Heart left ventricle (tissue), 16 donors: Measurements from ENCODE around the gene CERKL. TPM values are rescaled to one million over a fixed set of nuclear protein-coding genes. Genes with fewer than 3 reads are reported as not detected.

Experiments
- ATAC-seq, 4 donors: fragments of 200-7000 bp; cut with Tn5 transposase; one replicate each; pipeline ENCODE4 v1.9.1; 2020 to 2022; ENCODE audit warnings: moderate library complexity in 4 of 4, mild to moderate bottlenecking in 3 of 4, moderate number of reproducible peaks in 1 of 4
- DNase-seq, 5 donors: peaks; one replicate each; pipeline ENCODE4 v3.0.0-alpha.2; 2020
- H3K27ac ChIP-seq, 12 donors: fragments of 200-600 bp; sonication (generic) in 4 of 12; one replicate each; pipeline versions ENCODE4 v1.5.0 to v1.8.0; 2016 to 2022; ENCODE audit warnings: mild to moderate bottlenecking in 2 of 12
- H3K27me3 ChIP-seq, 9 donors: fragments of 200-600 bp; sonication (generic) in 2 of 9; one replicate each; pipeline versions ENCODE4 v1.5.1 to v1.8.0; 2016 to 2022; ENCODE audit warnings: mild to moderate bottlenecking in 3 of 9
- H3K36me3 ChIP-seq, 9 donors: fragments of 200-600 bp; sonication (generic) in 2 of 9; one replicate each; pipeline versions ENCODE4 v1.5.0 to v1.8.0; 2018 to 2022; ENCODE audit warnings: mild to moderate bottlenecking in 2 of 9
- H3K4me1 ChIP-seq, 12 donors: fragments of 200-600 bp; sonication (generic) in 4 of 12; one replicate each; pipeline versions ENCODE4 v1.5.0 to v1.8.0; 2016 to 2022; ENCODE audit warnings: mild to moderate bottlenecking in 3 of 12
- H3K4me3 ChIP-seq, 12 donors: fragments of 200-600 bp; sonication (generic) in 4 of 12; one replicate each; pipeline versions ENCODE4 v1.5.0 to v1.8.0; 2017 to 2022; ENCODE audit warnings: mild to moderate bottlenecking in 9 of 12, moderate library complexity in 4 of 12
- H3K9me3 ChIP-seq, 12 donors: fragments of 200-600 bp; sonication (generic) in 4 of 12; one replicate each; pipeline versions ENCODE4 v1.5.0 to v1.8.0; 2016 to 2022; ENCODE audit warnings: mild to moderate bottlenecking in 1 of 12
- POLR2A ChIP-seq, 2 donors: fragments of 450-650 bp; IDR thresholded peaks; one replicate each; pipeline ENCODE4 v1.6.1; 2017; ENCODE audit warnings: antibody characterized with exemption in 2 of 2, mild to moderate bottlenecking in 2 of 2, moderate library complexity in 2 of 2
- WGBS, 4 donors: extraction: QIAGEN DNeasy Blood & Tissue Kit in 2 of 4; methylation state at CpG; one replicate each; pipeline versions ENCODE4 v1.1.5 to v1.1.7; 2013 to 2018; 5-methylcytosine and 5-hydroxymethylcytosine counted together
- intact Hi-C, 10 donors: fragments of 100-400 bp; cut with DNase I; formaldehyde crosslinking; loops; one replicate each; pipeline versions ENCODE4 v1.11.1 to v1.14.2; 2022
- polyA plus RNA-seq, 2 donors: library from polyadenylated mRNA; stranded (reverse); fragments of 200-250 nt; gene quantifications; one replicate each; pipeline ENCODE4 v1.2.3, GENCODE V29; 2013
- total RNA-seq, 9 donors: library from RNA; depleted of rRNA in 2 of 9; stranded (reverse); fragments of >200 nt in 2 of 9; fragmentation: NEBNext Ultra II Directional in 3 of 9; extraction: Animal tissue kit (Norgen Biotek cat#: 25700) in 3 of 9; gene quantifications; one replicate each; pipeline versions ENCODE4 v1.1.0 to v1.2.4, GENCODE V29; 2016 to 2023
- TF ChIP-seq, protein P1 (sequence below), 12 donors: fragments of 200-600 bp; sonication (generic) in 4 of 12; IDR thresholded peaks; one replicate each; pipeline versions ENCODE4 v1.5.0 to v1.8.0; 2018 to 2022; ENCODE audit warnings: antibody characterized with exemption in 12 of 12, mild to moderate bottlenecking in 5 of 12
- donor health status: ischemic (EF 13 %, LVEDD 7.1; RV severe dilation, severe dysfunction).
- donor health status: healthy with polysubstance abuse.
- donor health status: DM: no; HTN: yes; CAD: no.
- donor health status: DM: no; HTN: no; CAD: no.
- donor health status: ischemic (EF 25% LVEDD 6.9; RV normal size, moderate dysfunction).
- donor health status: ischemic (EF 25% LVEDD 5.7; RV mildly dilated, moderate dysfunction).
- donor health status: healthy.
- donor health status: DM: yes; HTN: yes; CAD: no.
- donor health status: ischemic (EF 35%, LVEDD 5.7; RV mildly dilated, moderate dysfunction).
- donor health status: nonischemic (EF 11% LVEDD 7.7; RV severe dilation, severe dysfunction).
- donor health status: DM: yes; HTN: yes; CAD: no.
- donor health status: PGD.
- donor health status: ischemic (EF 29% LVEDD 5.4; RV normal size, mild dysfunction).
- donor health status: nonischemic (EF 23%, LVEDD 6.1; RV moderate dilation, normal function).

CERKL gene
- total and polyA plus RNA-seq, 11 donors, result not detected

DNA sequence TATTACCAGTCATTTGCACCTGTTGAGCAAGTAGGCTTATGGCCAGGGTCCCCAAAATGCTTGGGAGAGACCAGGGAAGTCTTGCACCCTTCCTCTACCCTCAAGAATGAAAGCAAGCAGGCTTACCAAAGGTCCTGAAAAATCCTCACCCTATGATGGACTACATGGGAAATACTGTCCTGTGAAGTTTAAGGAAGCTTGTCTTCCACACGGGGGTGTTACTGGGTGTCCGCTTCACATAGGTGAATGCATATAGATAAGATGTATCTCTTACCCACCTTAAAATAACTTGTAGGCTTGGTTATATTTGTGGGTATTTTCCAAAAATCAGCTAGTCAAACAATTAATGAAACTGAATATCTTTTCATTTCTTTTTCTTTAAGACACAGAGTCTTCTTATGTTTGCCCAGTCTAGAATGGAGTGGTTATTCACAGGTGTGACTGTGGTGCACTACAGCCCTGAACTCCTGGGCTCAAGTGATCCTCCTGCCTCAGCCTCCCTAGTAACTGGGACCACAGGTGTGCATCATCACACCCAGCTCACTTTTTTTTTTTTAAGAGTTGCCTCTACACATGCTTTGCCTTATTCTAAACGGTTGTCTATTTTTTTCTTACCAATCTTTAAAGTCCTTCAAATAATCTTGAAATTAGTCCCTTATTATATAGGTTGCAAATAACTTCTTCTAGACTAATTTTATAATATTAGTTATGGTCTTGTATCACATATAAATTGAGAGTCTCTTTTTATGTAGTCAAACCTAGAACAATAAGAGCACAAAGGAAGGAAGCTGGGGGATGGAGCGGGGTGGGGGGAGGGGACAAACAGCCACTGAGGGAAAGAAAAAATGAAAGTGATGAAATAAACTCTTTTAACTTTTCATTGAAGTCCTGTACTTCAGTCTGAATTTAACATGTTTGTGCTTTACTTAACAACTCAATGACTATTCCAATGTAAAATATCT lies 49.0 kb downstream of the CERKL start:
- 75 to 80% (median 77%) methylated on average over 4 of the region's 4 CpGs for WGBS, 4 donors
- TF ChIP-seq, protein P1, sequence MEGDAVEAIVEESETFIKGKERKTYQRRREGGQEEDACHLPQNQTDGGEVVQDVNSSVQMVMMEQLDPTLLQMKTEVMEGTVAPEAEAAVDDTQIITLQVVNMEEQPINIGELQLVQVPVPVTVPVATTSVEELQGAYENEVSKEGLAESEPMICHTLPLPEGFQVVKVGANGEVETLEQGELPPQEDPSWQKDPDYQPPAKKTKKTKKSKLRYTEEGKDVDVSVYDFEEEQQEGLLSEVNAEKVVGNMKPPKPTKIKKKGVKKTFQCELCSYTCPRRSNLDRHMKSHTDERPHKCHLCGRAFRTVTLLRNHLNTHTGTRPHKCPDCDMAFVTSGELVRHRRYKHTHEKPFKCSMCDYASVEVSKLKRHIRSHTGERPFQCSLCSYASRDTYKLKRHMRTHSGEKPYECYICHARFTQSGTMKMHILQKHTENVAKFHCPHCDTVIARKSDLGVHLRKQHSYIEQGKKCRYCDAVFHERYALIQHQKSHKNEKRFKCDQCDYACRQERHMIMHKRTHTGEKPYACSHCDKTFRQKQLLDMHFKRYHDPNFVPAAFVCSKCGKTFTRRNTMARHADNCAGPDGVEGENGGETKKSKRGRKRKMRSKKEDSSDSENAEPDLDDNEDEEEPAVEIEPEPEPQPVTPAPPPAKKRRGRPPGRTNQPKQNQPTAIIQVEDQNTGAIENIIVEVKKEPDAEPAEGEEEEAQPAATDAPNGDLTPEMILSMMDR (IDR thresholded peaks at IDR 0.05), result no peak
- TF ChIP-seq POLR2A (IDR thresholded peaks at IDR 0.05), result no peak
- H3K9me3 ChIP-seq, result peaks cover 0 to 11% (median 0%) of the 10 kb centered on the region in 12 donors
- peaks cover 0 to 5% (median 0%) of the 10 kb centered on the region in 12 donors for H3K4me1 ChIP-seq
- DNase-seq (no peak), ATAC-seq (no peak)
- no peak overlapping the region for H3K27ac ChIP-seq
- intact Hi-C loops, result no loop called here
- no peaks in the 10 kb centered on the region for H3K36me3 ChIP-seq
- H3K4me3 ChIP-seq, result no peak overlapping the region
- peaks cover 0 to 4% (median 0%) of the 10 kb centered on the region in 9 donors for H3K27me3 ChIP-seq

DNA sequence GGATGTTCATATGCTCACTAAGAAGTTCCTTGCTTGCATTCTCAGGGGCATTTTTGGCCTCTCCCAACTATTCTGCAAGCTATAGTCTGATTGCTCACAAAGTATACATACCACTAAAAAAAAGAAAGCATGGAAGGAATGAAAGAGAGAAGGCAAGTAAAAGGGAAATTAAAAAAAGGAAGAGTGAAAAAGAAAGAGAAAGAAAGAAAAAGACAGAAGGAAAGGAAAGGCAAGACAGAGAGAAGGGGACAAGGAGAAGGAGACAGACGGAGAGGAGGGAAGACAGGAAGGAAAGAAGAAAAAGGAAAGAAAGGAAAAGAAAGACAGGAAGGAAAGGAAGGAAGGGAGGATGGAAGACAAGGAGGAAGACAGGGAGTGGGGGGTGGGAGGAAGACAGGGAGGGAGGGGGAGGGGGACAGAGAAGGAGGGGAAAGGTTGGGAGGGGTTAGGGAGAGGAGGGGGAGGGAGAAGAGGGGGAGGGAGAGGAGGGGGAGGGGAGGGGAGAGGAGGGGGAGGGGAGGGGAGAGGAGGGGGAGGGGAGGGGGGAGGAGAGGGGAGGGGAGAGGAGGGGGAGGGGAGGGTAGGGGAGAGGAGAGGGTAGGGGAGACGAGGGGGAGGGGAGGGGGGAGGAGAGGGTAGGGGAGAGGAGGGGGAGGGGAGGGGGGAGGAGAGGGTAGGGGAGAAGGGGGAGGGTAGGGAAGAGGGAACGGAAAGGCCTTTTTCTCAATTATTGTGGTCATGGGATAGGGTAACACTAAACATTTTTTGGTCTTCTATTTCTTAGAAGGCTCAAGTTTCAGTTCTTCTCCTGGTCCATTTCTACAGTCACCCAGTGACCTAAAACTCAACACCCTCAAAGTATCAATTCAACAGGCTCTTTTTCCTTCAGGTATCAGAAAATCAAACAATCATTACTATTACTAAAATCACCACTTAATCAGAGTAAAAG lies 50.7 kb downstream of the CERKL start:
- DNase-seq, result no peak
- no peaks in the 10 kb centered on the region for H3K36me3 ChIP-seq
- peaks cover 0 to 5% (median 0%) of the 10 kb centered on the region in 12 donors for H3K4me1 ChIP-seq
- no peak overlapping the region for H3K27ac ChIP-seq
- intact Hi-C loops, result no loop called here
- H3K4me3 ChIP-seq, result no peak overlapping the region
- H3K27me3 ChIP-seq, result peaks cover 0 to 4% (median 0%) of the 10 kb centered on the region in 9 donors
- H3K9me3 ChIP-seq, result peaks cover 0 to 11% (median 0%) of the 10 kb centered on the region in 12 donors
- no peak for ATAC-seq
- WGBS, 4 donors, result 64 to 80% (median 71%) methylated on average over 2 to 3 of the region's 3 CpGs
- TF ChIP-seq, protein P1 (IDR thresholded peaks at IDR 0.05), result no peak
- TF ChIP-seq POLR2A (IDR thresholded peaks at IDR 0.05), result no peak

DNA sequence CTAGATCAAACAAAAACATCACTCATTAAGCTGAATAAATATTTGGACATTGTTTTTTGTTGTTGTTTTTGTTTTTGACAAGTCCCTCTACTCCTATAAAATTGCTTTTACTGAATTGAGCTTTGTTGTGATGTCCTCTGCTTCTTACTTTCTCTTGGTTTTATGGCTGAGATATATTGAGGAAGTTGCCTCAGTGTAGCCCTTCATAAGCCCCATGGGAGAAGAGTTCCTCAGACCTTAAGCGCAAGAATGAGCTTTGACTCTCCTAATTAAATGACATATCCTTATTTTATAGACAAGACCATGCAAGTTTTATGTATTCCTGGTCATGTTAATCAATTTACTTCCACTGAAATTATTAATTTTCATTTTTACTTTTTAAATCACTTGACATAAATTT lies 54.9 kb downstream of the CERKL start:
- no peak overlapping the region for H3K27ac ChIP-seq
- TF ChIP-seq POLR2A (IDR thresholded peaks at IDR 0.05), result no peak
- TF ChIP-seq, protein P1 (IDR thresholded peaks at IDR 0.05), result no peak

More for the DNA sequence above, 54.9 kb downstream of the CERKL start:
- no peaks in the 10 kb centered on the region for H3K36me3 ChIP-seq
- no peak for DNase-seq
- H3K27me3 ChIP-seq, result no peaks in the 10 kb centered on the region
- ATAC-seq, result no peak
- no peaks in the 10 kb centered on the region for H3K4me1 ChIP-seq
- 81 to 94% (median 84%) methylated on average over 1 of the region's 1 CpG for WGBS, 4 donors
- intact Hi-C loops, result no loop called here
- no peak overlapping the region for H3K4me3 ChIP-seq
- peaks cover 0 to 11% (median 0%) of the 10 kb centered on the region in 12 donors for H3K9me3 ChIP-seq
